ENCODE data around the gene KCTD14.

KCTD14 gene

DNA sequence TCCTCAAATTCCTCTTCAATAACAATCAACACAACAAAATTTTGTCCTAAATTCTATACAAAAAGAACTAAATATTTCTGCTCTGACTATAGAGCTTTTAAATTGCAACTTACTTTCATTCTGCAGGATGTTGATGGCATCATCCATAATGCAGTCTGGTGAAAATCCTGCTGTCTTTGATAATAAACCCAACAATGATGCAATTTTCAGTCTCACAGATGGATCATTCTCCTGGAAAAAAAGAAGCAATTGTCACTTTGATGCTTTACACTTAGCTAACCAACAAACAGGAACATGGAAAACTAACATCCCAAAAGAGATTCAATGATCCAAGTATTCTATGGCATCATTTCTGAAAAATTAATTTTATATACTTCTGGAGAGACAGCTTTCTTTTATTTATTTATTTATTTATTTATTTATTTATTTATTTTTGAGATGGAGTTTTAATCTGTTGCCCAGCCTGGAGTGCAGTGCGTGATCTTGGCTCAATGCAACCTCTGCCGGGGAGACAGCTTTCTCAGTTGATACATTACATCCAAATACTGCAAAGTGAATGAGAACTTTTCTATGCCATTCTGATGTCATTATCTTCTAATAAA is 41.6 kb downstream of the KCTD14 start:
- Histone ChIP-seq H3K27ac (ENCODE audit: low read depth, low read length) (no peak overlapping the region), H3K36me3 (ENCODE audit: control insufficient read depth in 5 of 5, insufficient read depth in 5 of 5, low read length in 5 of 5) (peaks cover 18 to 51% (median 28%) of the 10 kb centered on the region in 5 donors), H3K4me3 (ENCODE audit: low read depth in 1 of 5, low read length in 5 of 5) (no peak overlapping the region), H3K27me3 (ENCODE audit: control insufficient read depth in 5 of 5, insufficient read depth in 4 of 5, low read length in 5 of 5) (no peaks in the 10 kb centered on the region), H3K4me1 (ENCODE audit: control insufficient read depth in 5 of 5, insufficient read depth in 5 of 5, low read length in 5 of 5) (no peaks in the 10 kb centered on the region), H3K9ac (ENCODE audit: low read length in 5 of 5) (no peak overlapping the region), H3K9me3 (ENCODE audit: control insufficient read depth in 5 of 5, low read length in 5 of 5) (no peaks in the 10 kb centered on the region)

GRCh38 chr11:77968337-77968736 is 54.7 kb downstream of the KCTD14 start:
- H3K9ac ChIP-seq (ENCODE audit: low read length in 5 of 5): no peak overlapping the region
- no peaks in the 10 kb centered on the region for H3K4me1 ChIP-seq (ENCODE audit: control insufficient read depth in 5 of 5, insufficient read depth in 5 of 5, low read length in 5 of 5)
- no peak overlapping the region for H3K4me3 ChIP-seq (ENCODE audit: low read depth in 1 of 5, low read length in 5 of 5)
- peaks cover 5 to 25% (median 10%) of the 10 kb centered on the region in 5 donors for H3K36me3 ChIP-seq (ENCODE audit: control insufficient read depth in 5 of 5, insufficient read depth in 5 of 5, low read length in 5 of 5)
- no peak overlapping the region for H3K27ac ChIP-seq (ENCODE audit: low read depth, low read length)
- no peaks in the 10 kb centered on the region for H3K9me3 ChIP-seq (ENCODE audit: control insufficient read depth in 5 of 5, low read length in 5 of 5)
- H3K27me3 ChIP-seq (ENCODE audit: control insufficient read depth in 5 of 5, insufficient read depth in 4 of 5, low read length in 5 of 5): no peaks in the 10 kb centered on the region

DNA sequence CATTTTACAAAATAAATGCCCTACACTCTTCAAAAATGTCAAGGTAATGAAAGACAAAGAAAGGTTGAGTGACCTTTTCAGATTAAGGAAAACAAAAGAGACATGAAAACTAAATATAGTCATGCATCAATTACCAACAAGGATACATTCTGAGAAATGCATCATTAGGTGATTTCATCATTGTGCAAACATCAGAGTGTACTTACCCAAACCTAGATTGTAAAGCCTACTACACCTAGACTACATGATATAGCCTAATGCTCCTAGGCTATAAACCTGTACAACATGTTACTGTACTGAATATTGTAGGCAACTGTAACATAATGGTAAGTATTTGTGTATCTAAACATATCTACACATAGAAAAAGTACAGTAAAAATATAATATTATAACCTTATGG is 55.3 kb downstream of the KCTD14 start:
- peaks cover 5 to 25% (median 10%) of the 10 kb centered on the region in 5 donors for H3K36me3 ChIP-seq (ENCODE audit: control insufficient read depth in 5 of 5, insufficient read depth in 5 of 5, low read length in 5 of 5)
- H3K27ac ChIP-seq (ENCODE audit: low read depth, low read length): no peak overlapping the region

GRCh38 chr11:77967121-77967520 is 56.0 kb downstream of the KCTD14 start:
- Histone ChIP-seq H3K4me1 (ENCODE audit: control insufficient read depth in 5 of 5, insufficient read depth in 5 of 5, low read length in 5 of 5) (no peaks in the 10 kb centered on the region), H3K4me3 (ENCODE audit: low read depth in 1 of 5, low read length in 5 of 5) (no peak overlapping the region), H3K9me3 (ENCODE audit: control insufficient read depth in 5 of 5, low read length in 5 of 5) (no peaks in the 10 kb centered on the region), H3K27me3 (ENCODE audit: control insufficient read depth in 5 of 5, insufficient read depth in 4 of 5, low read length in 5 of 5) (no peaks in the 10 kb centered on the region), H3K27ac (ENCODE audit: low read depth, low read length) (no peak overlapping the region), H3K9ac (ENCODE audit: low read length in 5 of 5) (no peak overlapping the region), H3K36me3 (ENCODE audit: control insufficient read depth in 5 of 5, insufficient read depth in 5 of 5, low read length in 5 of 5) (peaks cover 5 to 25% (median 10%) of the 10 kb centered on the region in 5 donors)

More for the DNA sequence above, 55.3 kb downstream of the KCTD14 start:
- Histone ChIP-seq H3K9me3 (ENCODE audit: control insufficient read depth in 5 of 5, low read length in 5 of 5) (no peaks in the 10 kb centered on the region), H3K9ac (ENCODE audit: low read length in 5 of 5) (no peak overlapping the region), H3K4me3 (ENCODE audit: low read depth in 1 of 5, low read length in 5 of 5) (no peak overlapping the region), H3K27me3 (ENCODE audit: control insufficient read depth in 5 of 5, insufficient read depth in 4 of 5, low read length in 5 of 5) (no peaks in the 10 kb centered on the region), H3K4me1 (ENCODE audit: control insufficient read depth in 5 of 5, insufficient read depth in 5 of 5, low read length in 5 of 5) (no peaks in the 10 kb centered on the region)

- H3K36me3 ChIP-seq (ENCODE audit: control insufficient read depth in 5 of 5, insufficient read depth in 5 of 5, low read length in 5 of 5): peaks cover 5 to 22% (median 10%) of the 10 kb centered on the region in 5 donors
- no peak overlapping the region for H3K27ac ChIP-seq (ENCODE audit: low read depth, low read length)
- no peak overlapping the region for H3K9ac ChIP-seq (ENCODE audit: low read length in 5 of 5)
- no peaks in the 10 kb centered on the region for H3K9me3 ChIP-seq (ENCODE audit: control insufficient read depth in 5 of 5, low read length in 5 of 5)
- no peaks in the 10 kb centered on the region for H3K27me3 ChIP-seq (ENCODE audit: control insufficient read depth in 5 of 5, insufficient read depth in 4 of 5, low read length in 5 of 5)
- H3K4me1 ChIP-seq (ENCODE audit: control insufficient read depth in 5 of 5, insufficient read depth in 5 of 5, low read length in 5 of 5): no peaks in the 10 kb centered on the region
- H3K4me3 ChIP-seq (ENCODE audit: low read depth in 1 of 5, low read length in 5 of 5): no peak overlapping the region
These were observed 56.7 kb downstream of the KCTD14 start for GRCh38 chr11:77966338-77966737.

Data from subcutaneous abdominal adipose tissue (tissue), 5 donors.